Kidney capillary endothelial cell (primary cell): ENCODE results near the gene AGBL1.

Source experiments
- DNase-seq: peaks from one replicate; pipeline ENCODE4 v3.0.0-alpha.2; 2018; ENCODE audit warnings: low spot score

The AGBL1 gene

GRCh38 chr15:86647810-86648440, 568.3 kb downstream of the AGBL1 start:
- DNase-seq, result no peak

- DNase-seq, result no peak
Observed at GRCh38 chr15:86649277-86649676, 569.6 kb downstream of the AGBL1 start.

- no peak for DNase-seq
Observed at GRCh38 chr15:86650094-86650493, 570.4 kb downstream of the AGBL1 start.

GRCh38 chr15:86653344-86654197, 573.9 kb downstream of the AGBL1 start:
- no peak for DNase-seq

- no peak for DNase-seq
Observed at GRCh38 chr15:86654501-86654900, 574.8 kb downstream of the AGBL1 start.

GRCh38 chr15:86657305-86657704, 577.6 kb downstream of the AGBL1 start:
- DNase-seq, result no peak

- DNase-seq, result no peak
Observed at GRCh38 chr15:86659724-86660411, 580.2 kb downstream of the AGBL1 start.

GRCh38 chr15:86661580-86661979, 581.9 kb downstream of the AGBL1 start:
- no peak for DNase-seq

- DNase-seq, result no peak
Observed at GRCh38 chr15:86663304-86663703, 583.6 kb downstream of the AGBL1 start.

- DNase-seq, result no peak
Observed at GRCh38 chr15:86663979-86664378, 584.3 kb downstream of the AGBL1 start.

GRCh38 chr15:86664581-86664980, 584.9 kb downstream of the AGBL1 start:
- DNase-seq, result no peak

GRCh38 chr15:86676002-86676401, 596.3 kb downstream of the AGBL1 start:
- no peak for DNase-seq

- no peak for DNase-seq
Observed at GRCh38 chr15:86677278-86677677, 597.6 kb downstream of the AGBL1 start.

- no peak for DNase-seq
Observed at GRCh38 chr15:86685263-86685662, 605.6 kb downstream of the AGBL1 start.

GRCh38 chr15:86689006-86689405, 609.3 kb downstream of the AGBL1 start:
- DNase-seq, result no peak

GRCh38 chr15:86690566-86690965, 610.9 kb downstream of the AGBL1 start:
- no peak for DNase-seq

GRCh38 chr15:86691091-86691663, 611.5 kb downstream of the AGBL1 start:
- no peak for DNase-seq

GRCh38 chr15:86700864-86701610, 621.4 kb downstream of the AGBL1 start:
- DNase-seq, result no peak

- DNase-seq, result no peak
Observed at GRCh38 chr15:86701611-86701963, 621.9 kb downstream of the AGBL1 start.

GRCh38 chr15:86706813-86707212, 627.1 kb downstream of the AGBL1 start:
- DNase-seq, result no peak

- no peak for DNase-seq
Observed at GRCh38 chr15:86711476-86711875, 631.8 kb downstream of the AGBL1 start.

- no peak for DNase-seq
Observed at GRCh38 chr15:86714241-86714640, 634.6 kb downstream of the AGBL1 start.
